Measurements from ENCODE around the gene LAMTOR2.

The LAMTOR2 gene

DNA sequence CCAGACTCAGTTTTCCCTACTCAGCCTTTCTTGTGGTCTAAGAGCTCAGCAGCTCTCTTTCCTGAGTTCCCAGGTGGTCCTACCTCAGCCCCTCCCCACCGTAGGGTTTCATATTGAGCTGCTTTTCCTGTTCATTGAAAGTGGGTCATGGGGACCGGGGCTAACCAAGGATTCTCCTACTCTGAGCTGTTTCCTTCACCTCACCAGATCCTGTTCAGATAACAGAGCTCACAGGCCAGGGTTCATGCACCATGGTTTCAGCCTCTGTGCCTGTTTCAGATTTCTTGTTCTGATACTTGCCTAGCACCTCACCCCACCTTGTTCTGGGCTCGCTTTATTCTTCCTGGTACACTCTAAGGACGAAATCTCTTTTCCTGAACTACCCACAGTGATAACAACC is 9.5 kb upstream of the LAMTOR2 start:
- Histone ChIP-seq H3K27me3 (ENCODE audit: insufficient read depth, low read length, poor library complexity, severe bottlenecking) (no peaks in the 10 kb centered on the region), H3K4me1 (ENCODE audit: insufficient read depth, low read length, poor library complexity, severe bottlenecking) (no peaks in the 10 kb centered on the region), H4K20me1 (ENCODE audit: insufficient read depth, low read length, poor library complexity, severe bottlenecking) (no peaks in the 10 kb centered on the region), H3F3A (ENCODE audit: low read depth) (no peaks in the 10 kb centered on the region), H3K4me3 (ENCODE audit: low read length, poor library complexity, severe bottlenecking) (no peak overlapping the region), H3K36me3 (ENCODE audit: insufficient read depth, low read length) (peaks cover 35% of the 10 kb centered on the region; the same call in 1 of the 2 replicates), H2AFZ (ENCODE audit: low read length) (no peak overlapping the region), H3K9ac (ENCODE audit: low read depth, low read length, poor library complexity, severe bottlenecking) (no peak overlapping the region), H3K9me2 (replicated peaks; ENCODE audit: low read depth, low read length) (no peaks in the 10 kb centered on the region), H3K4me2 (ENCODE audit: low read depth, low read length, poor library complexity, severe bottlenecking) (no peak overlapping the region), H3K79me2 (ENCODE audit: insufficient read depth, low read length) (no peaks in the 10 kb centered on the region), H3K9me3 (ENCODE audit: insufficient read depth, low read depth, low read length) (no peaks in the 10 kb centered on the region)
- TF ChIP-seq EZH2phosphoT487 (IDR thresholded peaks at IDR 0.05; ENCODE audit: borderline replicate concordance) = no peak
- TF ChIP-seq, protein P1, sequence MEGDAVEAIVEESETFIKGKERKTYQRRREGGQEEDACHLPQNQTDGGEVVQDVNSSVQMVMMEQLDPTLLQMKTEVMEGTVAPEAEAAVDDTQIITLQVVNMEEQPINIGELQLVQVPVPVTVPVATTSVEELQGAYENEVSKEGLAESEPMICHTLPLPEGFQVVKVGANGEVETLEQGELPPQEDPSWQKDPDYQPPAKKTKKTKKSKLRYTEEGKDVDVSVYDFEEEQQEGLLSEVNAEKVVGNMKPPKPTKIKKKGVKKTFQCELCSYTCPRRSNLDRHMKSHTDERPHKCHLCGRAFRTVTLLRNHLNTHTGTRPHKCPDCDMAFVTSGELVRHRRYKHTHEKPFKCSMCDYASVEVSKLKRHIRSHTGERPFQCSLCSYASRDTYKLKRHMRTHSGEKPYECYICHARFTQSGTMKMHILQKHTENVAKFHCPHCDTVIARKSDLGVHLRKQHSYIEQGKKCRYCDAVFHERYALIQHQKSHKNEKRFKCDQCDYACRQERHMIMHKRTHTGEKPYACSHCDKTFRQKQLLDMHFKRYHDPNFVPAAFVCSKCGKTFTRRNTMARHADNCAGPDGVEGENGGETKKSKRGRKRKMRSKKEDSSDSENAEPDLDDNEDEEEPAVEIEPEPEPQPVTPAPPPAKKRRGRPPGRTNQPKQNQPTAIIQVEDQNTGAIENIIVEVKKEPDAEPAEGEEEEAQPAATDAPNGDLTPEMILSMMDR (conservative IDR thresholded peaks at IDR 0.05; ENCODE audit: low read length) = no peak

DNA sequence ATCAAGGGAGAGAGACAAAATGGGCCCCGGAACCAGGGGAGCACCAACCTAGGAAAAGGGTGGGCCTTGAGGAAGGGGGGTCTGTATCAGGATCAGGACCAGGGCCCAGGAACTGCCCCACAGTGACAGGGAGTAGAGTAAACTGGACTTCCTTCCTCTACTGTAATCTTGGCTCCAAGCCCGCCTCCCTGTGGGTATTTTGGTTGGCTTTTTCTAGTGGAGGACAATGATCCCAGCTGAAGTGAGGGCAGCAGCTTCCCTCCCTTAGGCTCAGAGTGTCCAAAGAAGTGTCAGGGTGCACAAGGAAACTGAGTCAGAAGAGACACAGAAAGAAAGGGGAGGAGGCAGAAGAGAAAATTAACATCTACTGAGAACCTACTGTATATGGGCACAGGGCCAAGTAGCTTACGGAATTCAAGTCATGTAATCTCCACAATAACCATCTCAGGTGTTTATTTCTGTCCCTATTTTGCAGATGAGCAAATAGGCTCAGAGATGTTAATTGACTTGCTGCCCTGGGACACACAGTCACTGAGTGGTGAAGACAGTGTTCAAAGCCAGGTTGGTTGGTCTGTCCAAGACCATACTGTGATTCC is 5.8 kb upstream of the LAMTOR2 start:
- no peak overlapping the region for H3K4me2 ChIP-seq (ENCODE audit: low read depth, low read length, poor library complexity, severe bottlenecking)
- peaks cover 7% of the 10 kb centered on the region for H4K20me1 ChIP-seq (ENCODE audit: insufficient read depth, low read length, poor library complexity, severe bottlenecking)
- no peak overlapping the region for H3K9ac ChIP-seq (ENCODE audit: low read depth, low read length, poor library complexity, severe bottlenecking)
- H3K9me2 ChIP-seq (replicated peaks; ENCODE audit: low read depth, low read length) = no peaks in the 10 kb centered on the region
- H3F3A ChIP-seq (ENCODE audit: low read depth) = no peaks in the 10 kb centered on the region
- H3K4me1 ChIP-seq (ENCODE audit: insufficient read depth, low read length, poor library complexity, severe bottlenecking) = peaks cover 7% of the 10 kb centered on the region
- H3K36me3 ChIP-seq (ENCODE audit: insufficient read depth, low read length) = peaks cover 10% of the 10 kb centered on the region; the same call in 1 of the 2 replicates
- no peak overlapping the region for H3K4me3 ChIP-seq (ENCODE audit: low read length, poor library complexity, severe bottlenecking)
- H3K9me3 ChIP-seq (ENCODE audit: insufficient read depth, low read depth, low read length) = no peaks in the 10 kb centered on the region
- no peak overlapping the region for H2AFZ ChIP-seq (ENCODE audit: low read length)
- H3K79me2 ChIP-seq (ENCODE audit: insufficient read depth, low read length) = peaks cover 24% of the 10 kb centered on the region
- no peak for TF ChIP-seq EZH2phosphoT487 (IDR thresholded peaks at IDR 0.05; ENCODE audit: borderline replicate concordance)
- TF ChIP-seq, protein P1 (conservative IDR thresholded peaks at IDR 0.05; ENCODE audit: low read length) = no peak
- no peaks in the 10 kb centered on the region for H3K27me3 ChIP-seq (ENCODE audit: insufficient read depth, low read length, poor library complexity, severe bottlenecking)

DNA sequence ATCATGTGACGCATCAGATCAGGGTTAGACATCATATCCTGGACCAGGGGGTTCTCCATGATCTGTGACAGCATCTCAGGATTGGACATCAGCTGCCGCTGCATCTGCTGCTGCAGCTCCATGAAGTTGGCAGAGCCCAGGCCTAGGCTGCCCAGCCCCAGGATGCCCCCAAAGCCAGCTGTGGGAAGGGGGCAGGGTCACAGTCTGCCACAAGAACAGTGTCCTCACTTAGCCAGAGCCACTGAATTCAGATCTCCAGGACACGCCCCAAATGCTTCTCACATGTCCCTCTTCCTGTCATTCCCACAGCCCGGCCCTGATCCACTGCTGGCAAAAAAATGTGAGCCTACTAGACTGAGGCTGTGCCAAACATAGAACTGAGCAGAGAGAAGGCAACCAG is 4.2 kb upstream of the LAMTOR2 start:
- H3K4me1 ChIP-seq (ENCODE audit: insufficient read depth, low read length, poor library complexity, severe bottlenecking) = peaks cover 10% of the 10 kb centered on the region
- H3K4me3 ChIP-seq (ENCODE audit: low read length, poor library complexity, severe bottlenecking) = no peak overlapping the region
- no peaks in the 10 kb centered on the region for H3K9me2 ChIP-seq (replicated peaks; ENCODE audit: low read depth, low read length)
- no peak for TF ChIP-seq EZH2phosphoT487 (IDR thresholded peaks at IDR 0.05; ENCODE audit: borderline replicate concordance)
- TF ChIP-seq, protein P1 (conservative IDR thresholded peaks at IDR 0.05; ENCODE audit: low read length) = no peak
- H3K9ac ChIP-seq (ENCODE audit: low read depth, low read length, poor library complexity, severe bottlenecking) = no peak overlapping the region
- H3K9me3 ChIP-seq (ENCODE audit: insufficient read depth, low read depth, low read length) = no peaks in the 10 kb centered on the region
- H3K36me3 ChIP-seq (ENCODE audit: insufficient read depth, low read length) = peaks cover 6% of the 10 kb centered on the region; the same call in 1 of the 2 replicates
- H3K4me2 ChIP-seq (ENCODE audit: low read depth, low read length, poor library complexity, severe bottlenecking) = peak overlapping the region; percentile 17
- no peak overlapping the region for H2AFZ ChIP-seq (ENCODE audit: low read length)
- no peaks in the 10 kb centered on the region for H3K27me3 ChIP-seq (ENCODE audit: insufficient read depth, low read length, poor library complexity, severe bottlenecking)
- peaks cover 30% of the 10 kb centered on the region for H3K79me2 ChIP-seq (ENCODE audit: insufficient read depth, low read length)
- H3F3A ChIP-seq (ENCODE audit: low read depth) = peaks cover 3% of the 10 kb centered on the region; the same call in 1 of the 2 replicates
- peaks cover 7% of the 10 kb centered on the region for H4K20me1 ChIP-seq (ENCODE audit: insufficient read depth, low read length, poor library complexity, severe bottlenecking)

Measured in Loucy (cell line).